Measurements from ENCODE around the gene RBM28. TPM values are rescaled to one million over a fixed set of nuclear protein-coding genes. Genes with fewer than 3 reads are reported as not detected.

The RBM28 gene
- total and polyA plus RNA-seq, 4 donors, result 5.0 to 41.5 (median 32.3) TPM

- 95 to 96% methylated on average over 3 of the region's 3 CpGs for WGBS, 2 donors
- ATAC-seq (ENCODE audit: low FRiP score) (no peak), DNase-seq (no peak)
- intact Hi-C loops (cut with DNase I), result no loop called here
- no peak overlapping the region for H3K27ac ChIP-seq (ENCODE audit: low read depth in 1 of 2, low read length in 2 of 2)
- no peak overlapping the region for H3K4me3 ChIP-seq (ENCODE audit: low read length in 2 of 2)
- no peaks in the 10 kb centered on the region for H3K9me3 ChIP-seq (ENCODE audit: control insufficient read depth, low read length)
- H3K27me3 ChIP-seq (ENCODE audit: control insufficient read depth in 1 of 2, insufficient read depth in 2 of 2, low read length in 1 of 2), result no peaks in the 10 kb centered on the region
- no peaks in the 10 kb centered on the region for H3K36me3 ChIP-seq (ENCODE audit: control insufficient read depth in 1 of 2, insufficient read depth in 2 of 2, low read length in 1 of 2)
- H3K4me1 ChIP-seq (ENCODE audit: control insufficient read depth in 1 of 2, insufficient read depth in 2 of 2, low read length in 2 of 2), result no peaks in the 10 kb centered on the region
Observed at GRCh38 chr7:128376077-128376476, 32.4 kb upstream of the RBM28 start.

GRCh38 chr7:128374041-128374440 lies 30.3 kb upstream of the RBM28 start:
- Histone ChIP-seq H3K4me3 (ENCODE audit: low read length in 2 of 2) (no peak overlapping the region), H3K4me1 (ENCODE audit: control insufficient read depth in 1 of 2, insufficient read depth in 2 of 2, low read length in 2 of 2) (no peaks in the 10 kb centered on the region), H3K9me3 (ENCODE audit: control insufficient read depth, low read length) (no peaks in the 10 kb centered on the region), H3K27me3 (ENCODE audit: control insufficient read depth in 1 of 2, insufficient read depth in 2 of 2, low read length in 1 of 2) (no peaks in the 10 kb centered on the region), H3K27ac (ENCODE audit: low read depth in 1 of 2, low read length in 2 of 2) (no peak overlapping the region), H3K36me3 (ENCODE audit: control insufficient read depth in 1 of 2, insufficient read depth in 2 of 2, low read length in 1 of 2) (no peaks in the 10 kb centered on the region)
- intact Hi-C loops (cut with DNase I), result no loop called here
- 59 to 63% methylated on average over 1 of the region's 1 CpG for WGBS, 2 donors
- DNase-seq (no peak), ATAC-seq (ENCODE audit: low FRiP score) (no peak)

GRCh38 chr7:128373606-128374005 lies 29.9 kb upstream of the RBM28 start:
- Histone ChIP-seq H3K9me3 (ENCODE audit: control insufficient read depth, low read length) (no peaks in the 10 kb centered on the region), H3K36me3 (ENCODE audit: control insufficient read depth in 1 of 2, insufficient read depth in 2 of 2, low read length in 1 of 2) (no peaks in the 10 kb centered on the region), H3K4me3 (ENCODE audit: low read length in 2 of 2) (no peak overlapping the region), H3K4me1 (ENCODE audit: control insufficient read depth in 1 of 2, insufficient read depth in 2 of 2, low read length in 2 of 2) (no peaks in the 10 kb centered on the region), H3K27me3 (ENCODE audit: control insufficient read depth in 1 of 2, insufficient read depth in 2 of 2, low read length in 1 of 2) (no peaks in the 10 kb centered on the region), H3K27ac (ENCODE audit: low read depth in 1 of 2, low read length in 2 of 2) (no peak overlapping the region)
- intact Hi-C loops (cut with DNase I), result no loop called here
- DNase-seq (no peak), ATAC-seq (ENCODE audit: low FRiP score) (no peak)
- 76 to 79% methylated on average over 2 of the region's 2 CpGs for WGBS, 2 donors

- Histone ChIP-seq H3K36me3 (ENCODE audit: control insufficient read depth in 1 of 2, insufficient read depth in 2 of 2, low read length in 1 of 2) (no peaks in the 10 kb centered on the region), H3K4me3 (ENCODE audit: low read length in 2 of 2) (no peak overlapping the region), H3K9me3 (ENCODE audit: control insufficient read depth, low read length) (no peaks in the 10 kb centered on the region), H3K27ac (ENCODE audit: low read depth in 1 of 2, low read length in 2 of 2) (no peak overlapping the region), H3K4me1 (ENCODE audit: control insufficient read depth in 1 of 2, insufficient read depth in 2 of 2, low read length in 2 of 2) (no peaks in the 10 kb centered on the region), H3K27me3 (ENCODE audit: control insufficient read depth in 1 of 2, insufficient read depth in 2 of 2, low read length in 1 of 2) (no peaks in the 10 kb centered on the region)
- DNase-seq (no peak), ATAC-seq (ENCODE audit: low FRiP score) (no peak)
- intact Hi-C loops (cut with DNase I), result no loop called here
- 90 to 93% methylated on average over 4 of the region's 4 CpGs for WGBS, 2 donors
Observed at GRCh38 chr7:128370491-128370890, 26.8 kb upstream of the RBM28 start.

- Histone ChIP-seq H3K27ac (ENCODE audit: low read depth in 1 of 2, low read length in 2 of 2) (no peak overlapping the region), H3K9me3 (ENCODE audit: control insufficient read depth, low read length) (no peaks in the 10 kb centered on the region), H3K27me3 (ENCODE audit: control insufficient read depth in 1 of 2, insufficient read depth in 2 of 2, low read length in 1 of 2) (peaks cover 0 to 2% of the 10 kb centered on the region in 2 donors), H3K4me3 (ENCODE audit: low read length in 2 of 2) (no peak overlapping the region), H3K4me1 (ENCODE audit: control insufficient read depth in 1 of 2, insufficient read depth in 2 of 2, low read length in 2 of 2) (no peaks in the 10 kb centered on the region), H3K36me3 (ENCODE audit: control insufficient read depth in 1 of 2, insufficient read depth in 2 of 2, low read length in 1 of 2) (no peaks in the 10 kb centered on the region)
- ATAC-seq (ENCODE audit: low FRiP score), result no peak
- intact Hi-C loops (cut with DNase I), result no loop called here
- no peak for DNase-seq
Observed at GRCh38 chr7:128366986-128367385, 23.3 kb upstream of the RBM28 start.

- H3K9me3 ChIP-seq (ENCODE audit: control insufficient read depth, low read length), result no peaks in the 10 kb centered on the region
- no peak overlapping the region for H3K4me3 ChIP-seq (ENCODE audit: low read length in 2 of 2)
- H3K36me3 ChIP-seq (ENCODE audit: control insufficient read depth in 1 of 2, insufficient read depth in 2 of 2, low read length in 1 of 2), result no peaks in the 10 kb centered on the region
- H3K27me3 ChIP-seq (ENCODE audit: control insufficient read depth in 1 of 2, insufficient read depth in 2 of 2, low read length in 1 of 2), result peaks cover 0 to 2% of the 10 kb centered on the region in 2 donors
- intact Hi-C loops (cut with DNase I), result no loop called here
- ATAC-seq (ENCODE audit: low FRiP score), result no peak
- 60 to 66% methylated on average over 1 of the region's 1 CpG for WGBS, 2 donors
- no peak for DNase-seq
- H3K4me1 ChIP-seq (ENCODE audit: control insufficient read depth in 1 of 2, insufficient read depth in 2 of 2, low read length in 2 of 2), result no peaks in the 10 kb centered on the region
- no peak overlapping the region for H3K27ac ChIP-seq (ENCODE audit: low read depth in 1 of 2, low read length in 2 of 2)
Observed at GRCh38 chr7:128366300-128366699, 22.6 kb upstream of the RBM28 start.

- no peaks in the 10 kb centered on the region for H3K9me3 ChIP-seq (ENCODE audit: control insufficient read depth, low read length)
- no peaks in the 10 kb centered on the region for H3K36me3 ChIP-seq (ENCODE audit: control insufficient read depth in 1 of 2, insufficient read depth in 2 of 2, low read length in 1 of 2)
- DNase-seq (no peak), ATAC-seq (ENCODE audit: low FRiP score) (no peak)
- no peaks in the 10 kb centered on the region for H3K4me1 ChIP-seq (ENCODE audit: control insufficient read depth in 1 of 2, insufficient read depth in 2 of 2, low read length in 2 of 2)
- H3K4me3 ChIP-seq (ENCODE audit: low read length in 2 of 2), result no peak overlapping the region
- intact Hi-C loops (cut with DNase I), result no loop called here
- H3K27ac ChIP-seq (ENCODE audit: low read depth in 1 of 2, low read length in 2 of 2), result no peak overlapping the region
- whole genome bisulfite sequencing, 2 donors, result 92 to 94% methylated on average over 2 of the region's 2 CpGs
- H3K27me3 ChIP-seq (ENCODE audit: control insufficient read depth in 1 of 2, insufficient read depth in 2 of 2, low read length in 1 of 2), result peaks cover 0 to 2% of the 10 kb centered on the region in 2 donors
Observed at GRCh38 chr7:128365432-128365831, 21.7 kb upstream of the RBM28 start.

GRCh38 chr7:128364166-128364870 lies 20.6 kb upstream of the RBM28 start:
- peaks cover 0 to 2% of the 10 kb centered on the region in 2 donors for H3K27me3 ChIP-seq (ENCODE audit: control insufficient read depth in 1 of 2, insufficient read depth in 2 of 2, low read length in 1 of 2)
- DNase-seq, result no peak
- no peaks in the 10 kb centered on the region for H3K4me1 ChIP-seq (ENCODE audit: control insufficient read depth in 1 of 2, insufficient read depth in 2 of 2, low read length in 2 of 2)
- no peaks in the 10 kb centered on the region for H3K9me3 ChIP-seq (ENCODE audit: control insufficient read depth, low read length)
- H3K36me3 ChIP-seq (ENCODE audit: control insufficient read depth in 1 of 2, insufficient read depth in 2 of 2, low read length in 1 of 2), result no peaks in the 10 kb centered on the region
- intact Hi-C loops (cut with DNase I), result no loop called here
- H3K27ac ChIP-seq (ENCODE audit: low read depth in 1 of 2, low read length in 2 of 2), result no peak overlapping the region
- no peak for ATAC-seq (ENCODE audit: low FRiP score)
- 68 to 69% methylated on average over 4 of the region's 4 CpGs for WGBS, 2 donors
- no peak overlapping the region for H3K4me3 ChIP-seq (ENCODE audit: low read length in 2 of 2)

- no peak for ATAC-seq (ENCODE audit: low FRiP score)
- 83% methylated on average over 6 of the region's 6 CpGs for WGBS, 2 donors
- H3K27me3 ChIP-seq (ENCODE audit: control insufficient read depth in 1 of 2, insufficient read depth in 2 of 2, low read length in 1 of 2), result peaks cover 0 to 2% of the 10 kb centered on the region in 2 donors
- no peak for DNase-seq
- no peaks in the 10 kb centered on the region for H3K36me3 ChIP-seq (ENCODE audit: control insufficient read depth in 1 of 2, insufficient read depth in 2 of 2, low read length in 1 of 2)
- intact Hi-C loops (cut with DNase I), result no loop called here
- no peaks in the 10 kb centered on the region for H3K9me3 ChIP-seq (ENCODE audit: control insufficient read depth, low read length)
- no peaks in the 10 kb centered on the region for H3K4me1 ChIP-seq (ENCODE audit: control insufficient read depth in 1 of 2, insufficient read depth in 2 of 2, low read length in 2 of 2)
- H3K27ac ChIP-seq (ENCODE audit: low read depth in 1 of 2, low read length in 2 of 2), result no peak overlapping the region
- no peak overlapping the region for H3K4me3 ChIP-seq (ENCODE audit: low read length in 2 of 2)
Observed at GRCh38 chr7:128363261-128363721, 19.6 kb upstream of the RBM28 start.

Measured in aorta (tissue), 5 donors.